Adrenal gland (tissue), 12 donors: ENCODE results near the gene VSTM2L. TPM values are rescaled to one million over a fixed set of nuclear protein-coding genes. Genes with fewer than 3 reads are reported as not detected.
A peak's percentile ranks its signal among the peaks of the same experiment; 100 is the strongest.

Experiments
- DNase-seq, 7 donors: peaks; one replicate each; pipeline ENCODE4 v3.0.0-alpha.2; 2019 to 2020
- H3K27ac ChIP-seq, 5 donors: fragments of 200-600 bp; sonication (generic) in 4 of 5; 1 replicate in 3 of 5; 2 replicates in 2 of 5; pipeline versions ENCODE4 v1.5.1 to v1.8.0; 2016 to 2020; ENCODE audit warnings: mild to moderate bottlenecking in 1 of 5
- H3K27me3 ChIP-seq: fragments of 200-600 bp; 2 replicates; pipeline ENCODE4 v1.8.0; 2021
- H3K36me3 ChIP-seq, 2 donors: fragments of 200-600 bp; replicated peaks in 1 of 2; 1 replicate in 1 of 2; 2 replicates in 1 of 2; pipeline versions ENCODE4 v1.5.1 to v1.8.0; 2018 to 2022
- H3K4me1 ChIP-seq, 2 donors: fragments of 200-600 bp; replicated peaks in 1 of 2; 1 replicate in 1 of 2; 2 replicates in 1 of 2; pipeline versions ENCODE4 v1.5.1 to v1.8.0; 2018 to 2021
- H3K4me3 ChIP-seq, 4 donors: fragments of 200-600 bp; sonication (generic) in 3 of 4; one replicate each; pipeline ENCODE4 v1.5.1; 2016 to 2018
- H3K9me3 ChIP-seq, 3 donors: fragments of 200-600 bp; sonication (generic) in 1 of 3; replicated peaks in 1 of 3; 1 replicate in 2 of 3; 2 replicates in 1 of 3; pipeline versions ENCODE4 v1.5.1 to v1.8.0; 2016 to 2021
- POLR2A ChIP-seq, 2 donors: fragments of 450-650 bp; IDR thresholded peaks; one replicate each; pipeline ENCODE4 v1.6.1; 2017; ENCODE audit warnings: antibody characterized with exemption in 2 of 2, mild to moderate bottlenecking in 2 of 2, moderate library complexity in 1 of 2
- WGBS, 4 donors: extraction: QIAGEN DNeasy Blood & Tissue Kit in 2 of 4; methylation state at CpG; one replicate each; pipeline versions ENCODE4 v1.1.5 to v1.1.7; 2013 to 2017; 5-methylcytosine and 5-hydroxymethylcytosine counted together
- intact Hi-C, 2 donors: fragments of 100-400 bp; cut with DNase I; formaldehyde crosslinking; loops; one replicate each; pipeline versions ENCODE4 v1.14.1 to v1.15.0; 2022 to 2023
- polyA plus RNA-seq, 3 donors: library from polyadenylated mRNA; stranded (reverse); fragments of 200-250 nt in 2 of 3; fragments of 350-450 nt in 1 of 3; fragmentation: Illumina TruSeq in 1 of 3; extraction: RNeasy Lipid Tissue Mini Kit (QIAGEN cat#74804) in 1 of 3; gene quantifications; one replicate each; pipeline ENCODE4 v1.2.3, GENCODE V29; 2013 to 2014
- total RNA-seq, 9 donors: library from RNA; depleted of rRNA in 4 of 9; stranded (reverse); fragments of >200 nt in 4 of 9; fragments of 120-200 nt in 1 of 9; fragmentation: NEBNext Ultra II Directional in 1 of 9; extraction: Animal tissue kit (Norgen Biotek cat#: 25700) in 1 of 9; gene quantifications; one replicate each; pipeline versions ENCODE4 v1.1.0 to v1.2.4, GENCODE V29; 2013 to 2023
- TF ChIP-seq, protein P1 (sequence below), 6 experiments: fragments of 450-650 bp in 4 of 6; fragments of 200-600 bp in 2 of 6; sonication (generic) in 1 of 6; IDR thresholded peaks; 1 replicate in 5 of 6; 2 replicates in 1 of 6; pipeline versions ENCODE4 v1.5.1 to v1.8.0; 2016 to 2021; ENCODE audit warnings: antibody characterized with exemption in 6 of 6, mild to moderate bottlenecking in 2 of 6, moderate library complexity in 1 of 6
- donor health status: healthy with polysubstance abuse.
- donor health status: Bipolar disorder and iron deficiency.
- donor health status: DM: yes; HTN: yes; CAD: no.
- donor health status: DM: no; HTN: no; CAD: no.
- donor health status: DM: no; HTN: no; CAD: no.
- donor health status: DM: yes; HTN: yes; CAD: no.

Gene VSTM2L
- total and polyA plus RNA-seq, 12 donors = 0.36 to 21.8 (median 7.4) TPM

DNA sequence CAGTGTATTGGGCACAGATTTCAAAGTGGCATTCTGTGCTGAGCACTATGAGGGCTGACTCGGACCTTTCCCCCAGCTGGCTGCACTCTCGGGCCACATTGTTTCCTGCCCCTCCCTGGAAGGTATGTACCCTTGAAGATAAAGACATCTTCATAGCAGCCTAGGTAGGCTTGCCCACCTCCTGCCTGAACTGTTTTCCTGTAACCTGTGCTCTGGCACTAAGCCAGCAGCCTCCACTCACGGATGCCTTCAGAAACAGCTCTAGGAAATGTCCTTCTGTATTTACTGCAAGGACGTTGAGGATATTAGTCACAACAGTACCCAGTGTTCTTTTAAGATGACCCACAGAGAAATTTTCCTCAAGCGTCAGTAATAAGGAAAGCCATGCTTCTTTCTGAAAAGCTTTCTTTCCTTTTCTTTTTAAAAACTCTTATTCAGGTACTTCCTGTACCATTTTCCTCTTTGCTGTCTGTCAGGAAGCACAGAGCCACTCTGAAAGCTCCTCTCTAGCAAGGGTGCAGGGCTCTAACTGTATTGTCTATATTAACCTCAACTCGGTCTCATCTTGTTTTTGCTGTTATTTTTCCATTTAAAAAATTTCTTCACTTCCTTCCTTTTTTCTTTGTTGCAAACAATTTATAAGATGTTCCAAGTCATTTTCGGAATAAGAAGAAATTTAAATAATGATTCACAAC, 86.8 kb downstream of the VSTM2L start:
- WGBS, 4 donors = 23 to 27% (median 24%) methylated on average over 7 of the region's 7 CpGs

DNA sequence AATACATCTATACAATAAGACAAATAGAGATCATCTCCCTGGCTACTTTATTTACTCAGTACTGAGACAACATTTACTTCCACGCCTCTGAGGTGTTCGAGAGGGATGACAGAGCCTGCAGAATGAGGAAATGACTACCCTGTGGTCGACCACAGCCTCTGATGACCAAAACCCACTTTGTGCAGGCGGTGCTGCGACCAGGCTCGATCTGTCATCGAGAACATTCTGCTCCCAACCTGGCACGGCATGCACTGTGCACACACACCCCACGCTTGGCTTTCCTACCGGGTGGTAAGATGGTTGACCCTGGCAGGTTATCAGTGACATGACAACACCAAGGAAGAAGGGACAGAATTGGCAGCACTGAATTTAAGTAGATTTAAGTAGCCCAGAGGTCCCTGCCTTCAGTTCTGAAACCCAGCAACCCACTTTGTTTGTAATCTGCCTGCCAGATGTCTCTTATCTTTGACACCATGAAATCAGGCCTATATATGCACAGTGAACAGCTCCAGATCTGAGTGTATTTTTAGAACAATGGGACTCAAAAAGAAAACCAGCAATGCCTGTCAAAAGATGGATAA, 87.7 kb downstream of the VSTM2L start:
- Histone ChIP-seq H3K27me3 (no peaks in the 10 kb centered on the region), H3K27ac (peak overlapping the region in 3 of 5 donors; percentile 49 to 79 (median 66)), H3K36me3 (peaks cover 0 to 12% of the 10 kb centered on the region in 2 donors), H3K4me1 (peaks cover 25 to 68% of the 10 kb centered on the region in 2 donors), H3K4me3 (no peak overlapping the region), H3K9me3 (no peaks in the 10 kb centered on the region)
- intact Hi-C loops = loop anchor here in 1 of 2 donors (10.0 kb wide), 2 partner anchors 64 to 426 kb away; no protein-coding TSS in a partner anchor
- DNase-seq = peak in 6 of 7 donors; percentile 28 to 83 (median 56)
- 31 to 52% (median 38%) methylated on average over 4 to 10 of the region's 10 CpGs for WGBS, 4 donors
- TF ChIP-seq, protein P1, sequence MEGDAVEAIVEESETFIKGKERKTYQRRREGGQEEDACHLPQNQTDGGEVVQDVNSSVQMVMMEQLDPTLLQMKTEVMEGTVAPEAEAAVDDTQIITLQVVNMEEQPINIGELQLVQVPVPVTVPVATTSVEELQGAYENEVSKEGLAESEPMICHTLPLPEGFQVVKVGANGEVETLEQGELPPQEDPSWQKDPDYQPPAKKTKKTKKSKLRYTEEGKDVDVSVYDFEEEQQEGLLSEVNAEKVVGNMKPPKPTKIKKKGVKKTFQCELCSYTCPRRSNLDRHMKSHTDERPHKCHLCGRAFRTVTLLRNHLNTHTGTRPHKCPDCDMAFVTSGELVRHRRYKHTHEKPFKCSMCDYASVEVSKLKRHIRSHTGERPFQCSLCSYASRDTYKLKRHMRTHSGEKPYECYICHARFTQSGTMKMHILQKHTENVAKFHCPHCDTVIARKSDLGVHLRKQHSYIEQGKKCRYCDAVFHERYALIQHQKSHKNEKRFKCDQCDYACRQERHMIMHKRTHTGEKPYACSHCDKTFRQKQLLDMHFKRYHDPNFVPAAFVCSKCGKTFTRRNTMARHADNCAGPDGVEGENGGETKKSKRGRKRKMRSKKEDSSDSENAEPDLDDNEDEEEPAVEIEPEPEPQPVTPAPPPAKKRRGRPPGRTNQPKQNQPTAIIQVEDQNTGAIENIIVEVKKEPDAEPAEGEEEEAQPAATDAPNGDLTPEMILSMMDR (IDR thresholded peaks at IDR 0.05) = no peak
- TF ChIP-seq POLR2A (IDR thresholded peaks at IDR 0.05) = no peak

More for the DNA sequence above, 86.8 kb downstream of the VSTM2L start:
- Histone ChIP-seq H3K27me3 (no peaks in the 10 kb centered on the region), H3K9me3 (no peaks in the 10 kb centered on the region), H3K4me1 (peaks cover 25 to 66% of the 10 kb centered on the region in 2 donors), H3K36me3 (peaks cover 0 to 3% of the 10 kb centered on the region in 2 donors), H3K27ac (peak overlapping the region in 3 of 5 donors; percentile 49 to 79 (median 66)), H3K4me3 (no peak overlapping the region)
- TF ChIP-seq POLR2A (IDR thresholded peaks at IDR 0.05) = no peak
- TF ChIP-seq, protein P1 (IDR thresholded peaks at IDR 0.05) = no peak
- peak; percentile 43 to 79 (median 67) for DNase-seq
- intact Hi-C loops = loop anchor here in 1 of 2 donors (10.0 kb wide), 2 partner anchors 65 to 425 kb away; no protein-coding TSS in a partner anchor

DNA sequence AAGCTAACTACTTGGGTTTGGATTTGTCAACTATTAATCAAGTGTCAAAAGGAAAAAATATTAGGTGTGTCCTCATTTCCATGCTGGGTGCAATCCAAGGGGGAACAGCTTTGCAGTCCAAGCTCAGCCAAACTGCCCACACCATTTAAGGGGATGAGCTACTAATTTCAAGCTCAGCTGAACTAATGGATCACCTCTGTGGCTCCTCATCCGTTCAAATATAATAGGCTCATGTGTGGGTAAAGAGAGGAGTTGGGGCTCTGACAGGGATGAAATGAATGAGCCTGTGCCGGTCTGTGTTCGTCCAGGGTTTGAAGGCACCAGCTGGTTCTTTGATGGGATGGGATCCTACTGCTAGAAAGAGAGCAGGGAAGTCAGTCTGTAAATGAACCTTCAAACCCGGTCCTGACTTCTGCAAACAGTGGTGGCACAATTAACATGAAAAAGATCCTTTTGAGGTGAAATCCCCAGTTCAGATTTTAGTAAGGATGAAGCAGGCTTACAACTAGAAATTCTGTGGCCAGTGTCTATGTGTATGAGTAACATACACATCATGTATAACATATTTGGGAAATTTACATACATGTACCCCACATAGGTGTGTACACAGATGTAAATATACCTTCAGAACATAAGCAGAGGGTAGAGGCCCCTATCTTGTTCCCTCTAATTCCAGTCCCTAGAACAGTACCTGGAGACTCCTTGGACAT, 88.4 kb downstream of the VSTM2L start:
- no peak for DNase-seq
- intact Hi-C loops = loop anchor here in 1 of 2 donors (10.0 kb wide), 2 partner anchors 63 to 427 kb away; no protein-coding TSS in a partner anchor
- TF ChIP-seq, protein P1 (IDR thresholded peaks at IDR 0.05) = no peak
- no peak for TF ChIP-seq POLR2A (IDR thresholded peaks at IDR 0.05)
- WGBS, 4 donors = 72 to 79% (median 74%) methylated on average over 4 of the region's 4 CpGs
- no peak overlapping the region for H3K4me3 ChIP-seq
- H3K36me3 ChIP-seq = peaks cover 0 to 19% of the 10 kb centered on the region in 2 donors
- peak overlapping the region in 2 of 5 donors; percentile 66 to 79 for H3K27ac ChIP-seq
- no peaks in the 10 kb centered on the region for H3K27me3 ChIP-seq
- H3K9me3 ChIP-seq = no peaks in the 10 kb centered on the region
- H3K4me1 ChIP-seq = peaks cover 25 to 65% of the 10 kb centered on the region in 2 donors

DNA sequence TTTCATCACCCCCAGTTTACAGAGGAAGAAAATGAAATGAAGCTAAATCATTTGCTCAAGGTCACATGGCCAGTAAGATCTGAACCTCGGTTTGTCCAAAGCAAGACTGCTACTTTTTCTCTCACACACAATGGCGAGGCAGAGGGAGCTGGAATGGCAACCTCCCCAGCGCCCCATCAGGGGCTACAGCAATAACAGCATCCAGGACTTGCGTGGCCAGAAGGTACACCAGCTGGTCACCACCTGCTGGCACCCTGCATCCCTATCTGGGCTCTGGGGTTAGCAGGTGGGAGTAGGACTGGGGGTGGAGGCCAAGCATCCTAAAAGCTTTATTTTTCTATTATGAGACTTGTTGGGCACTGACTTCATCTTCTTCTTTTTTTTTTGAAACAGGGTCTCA, 89.0 kb downstream of the VSTM2L start:
- WGBS, 4 donors = 82 to 88% (median 86%) methylated on average over 4 of the region's 4 CpGs
- Histone ChIP-seq H3K9me3 (no peaks in the 10 kb centered on the region), H3K4me3 (no peak overlapping the region), H3K27ac (peak overlapping the region in 1 of 5 donors; percentile 66), H3K27me3 (no peaks in the 10 kb centered on the region), H3K4me1 (peaks cover 25 to 59% of the 10 kb centered on the region in 2 donors), H3K36me3 (peaks cover 0 to 23% of the 10 kb centered on the region in 2 donors)
- TF ChIP-seq POLR2A (IDR thresholded peaks at IDR 0.05) = no peak
- TF ChIP-seq, protein P1 (IDR thresholded peaks at IDR 0.05) = no peak
- no peak for DNase-seq
- intact Hi-C loops = loop anchor here in 1 of 2 donors (10.0 kb wide), 2 partner anchors 63 to 427 kb away; no protein-coding TSS in a partner anchor
